Endothelial cell of umbilical vein (primary cell): ENCODE data around the gene CCT8. TPM values are rescaled to one million over a fixed set of nuclear protein-coding genes. Genes with fewer than 3 reads are reported as not detected.

ENCODE experiments used
- BruUV-seq: library from RNA; stranded (reverse); fragments of 400-500 nt; replicated peaks from 2 replicates; lab custom pipeline; 2021; lab: Mats Ljungman, UMichigan
- CTCF ChIA-PET: fragments of 300-600, 350-600 bp; sonication (Branson Sonifier 250); formaldehyde crosslinking; loops from one replicate; lab custom pipeline; 2021; ENCODE audit warnings: antibody characterized with exemption, inconsistent platforms; lab: Charles Lee
- POLR2A ChIA-PET: fragments of 300-600, 350-600 bp; sonication (Branson Sonifier 250); formaldehyde crosslinking; loops from one replicate; lab custom pipeline; 2021; ENCODE audit warnings: antibody characterized with exemption, inconsistent platforms; lab: Charles Lee
- DNase-seq: peaks from one replicate; pipeline ENCODE4 v3.0.0-alpha.2; 2011; ENCODE audit warnings: low read depth, low spot score
- FAIRE-seq: peaks from 2 replicates; lab custom pipeline; 2011; peaks lifted over from hg19 to GRCh38; lab: Jason Lieb, UNC
- H2AFZ ChIP-seq: 2 replicates; pipeline ENCODE4 v1.6.0; 2012; ENCODE audit warnings: low read depth, low read length, control low read depth, inconsistent platforms
- H3K27ac ChIP-seq: 2 replicates; pipeline ENCODE4 v1.5.1; 2011; ENCODE audit warnings: low read depth, mild to moderate bottlenecking, control low read depth, low read length, moderate library complexity; ENCODE audit not compliant: insufficient read depth
- H3K27me3 ChIP-seq, 2 experiments: 2 replicates each; pipeline versions ENCODE4 v1.6.0 to v1.6.1; 2011; ENCODE audit warnings: low read length in 2 of 2, mixed read lengths in 1 of 2; ENCODE audit not compliant: control insufficient read depth in 2 of 2, insufficient read depth in 2 of 2
- H3K36me3 ChIP-seq, 2 experiments: 2 replicates in 1 of 2; 3 replicates in 1 of 2; pipeline ENCODE4 v1.5.1; 2011; ENCODE audit warnings: low read length in 2 of 2, mild to moderate bottlenecking in 1 of 2, moderate library complexity in 1 of 2; ENCODE audit not compliant: control insufficient read depth in 2 of 2, insufficient read depth in 2 of 2; ENCODE audit errors: extremely low read depth in 1 of 2
- H3K4me1 ChIP-seq: 3 replicates; pipeline ENCODE4 v1.5.1; 2011; ENCODE audit warnings: mild to moderate bottlenecking, low read length; ENCODE audit not compliant: control insufficient read depth, insufficient read depth; ENCODE audit errors: extremely low read depth
- H3K4me2 ChIP-seq: 2 replicates; pipeline ENCODE4 v1.6.1; 2011; ENCODE audit warnings: low read length, control low read depth, mixed read lengths; ENCODE audit not compliant: insufficient read depth
- H3K4me3 ChIP-seq, 3 experiments: fragments of 200-600 bp in 1 of 3; sonication (generic), shearing (Covaris generic) in 1 of 3; replicated peaks in 1 of 3; 2 replicates each; pipeline ENCODE4 v1.5.1; 2011 to 2016; ENCODE audit warnings: control low read depth in 3 of 3, low read length in 3 of 3, mild to moderate bottlenecking in 2 of 3, inconsistent platforms in 1 of 3, low read depth in 1 of 3, moderate library complexity in 1 of 3; ENCODE audit not compliant: insufficient read depth in 1 of 3
- H3K79me2 ChIP-seq: 2 replicates; pipeline ENCODE4 v1.6.0; 2012; ENCODE audit warnings: low read length, inconsistent platforms; ENCODE audit not compliant: control insufficient read depth, insufficient read depth
- H3K9ac ChIP-seq: replicated peaks from 2 replicates; pipeline ENCODE3; 2011; ENCODE audit warnings: low read length, control low read depth; ENCODE audit not compliant: insufficient read depth; ENCODE audit errors: extremely low read depth
- H3K9me1 ChIP-seq: replicated peaks from 3 replicates; pipeline ENCODE4 v1.6.0; 2011; ENCODE audit warnings: mild to moderate bottlenecking, low read length; ENCODE audit not compliant: control insufficient read depth, insufficient read depth; ENCODE audit errors: extremely low read depth
- H3K9me3 ChIP-seq: replicated peaks from 2 replicates; pipeline ENCODE4 v1.5.1; 2012; ENCODE audit warnings: low read length, inconsistent platforms; ENCODE audit not compliant: control insufficient read depth, insufficient read depth
- H4K20me1 ChIP-seq: replicated peaks from 2 replicates; pipeline ENCODE3; 2011; ENCODE audit warnings: mild to moderate bottlenecking, low read length; ENCODE audit not compliant: control insufficient read depth, insufficient read depth; ENCODE audit errors: extremely low read depth
- EZH2 ChIP-seq: IDR thresholded peaks from 2 replicates; pipeline ENCODE4 v1.6.1; 2012; ENCODE audit warnings: borderline replicate concordance, low read depth, mild to moderate bottlenecking, moderate library complexity, low read length, inconsistent platforms; ENCODE audit not compliant: severe bottlenecking
- FOS ChIP-seq: IDR thresholded peaks from 2 replicates; pipeline ENCODE4 v1.6.1; 2011; ENCODE audit warnings: mild to moderate bottlenecking, low read length, moderate library complexity, borderline replicate concordance; ENCODE audit not compliant: insufficient read depth
- GATA2 ChIP-seq: IDR thresholded peaks from 2 replicates; pipeline ENCODE4 v1.7.0; 2011; ENCODE audit warnings: low read depth, mild to moderate bottlenecking, moderate library complexity, mixed read lengths, low read length; ENCODE audit not compliant: insufficient read length, insufficient read depth
- JUN ChIP-seq: IDR thresholded peaks from 2 replicates; pipeline ENCODE4 v1.6.1; 2011; ENCODE audit warnings: borderline replicate concordance, low read depth; ENCODE audit not compliant: insufficient read length, insufficient read depth
- MYC ChIP-seq: IDR thresholded peaks from one replicate; pipeline ENCODE4 v1.6.1; 2011; ENCODE audit warnings: mild to moderate bottlenecking, low read depth, low read length
- POLR2A ChIP-seq: IDR thresholded peaks from 2 replicates; pipeline ENCODE4 v1.6.1; 2012; ENCODE audit warnings: low read depth, mild to moderate bottlenecking, control low read depth, low read length
- POLR2AphosphoS5 ChIP-seq: IDR thresholded peaks from 2 replicates; pipeline ENCODE4 v1.6.1; 2012; ENCODE audit warnings: low read depth, mild to moderate bottlenecking, control low read depth, low read length, moderate library complexity; ENCODE audit not compliant: insufficient read depth
- dilution Hi-C: fragments of 300-500 bp; cut with MboI; formaldehyde crosslinking; loops from one replicate; pipeline ENCODE4 v1.15.0; 2019; ENCODE audit warnings: low sequenced_read_pairs; ENCODE audit not compliant: extremely low pct_ligation_motif_present
- intact Hi-C: fragments of 100-400 bp; cut with micrococcal nuclease; formaldehyde crosslinking; loops from one replicate; pipeline ENCODE4 v1.10.0; 2022
- polyA plus RNA-seq, 4 experiments: library from polyadenylated mRNA; depleted of rRNA in 3 of 4; stranded (reverse) in 3 of 4; unstranded in 1 of 4; fragments of >200 nt; gene quantifications; 2 replicates each; pipeline versions ENCODE4 v1.2.1 to v1.2.3, GENCODE V29; 2011 to 2012; ENCODE audit warnings: missing spikeins in 1 of 4
- total RNA-seq: library from RNA; stranded (reverse); gene quantifications from 2 replicates; pipeline ENCODE4 v1.2.3, GENCODE V29; 2021
- TF ChIP-seq, protein P1 (sequence below), 2 donors: IDR thresholded peaks; 1 replicate in 1 of 2; 2 replicates in 1 of 2; pipeline ENCODE4 v1.5.1; 2011; ENCODE audit warnings: low read length in 2 of 2, mild to moderate bottlenecking in 2 of 2, moderate library complexity in 2 of 2, control low read depth in 1 of 2, inconsistent platforms in 1 of 2, low read depth in 1 of 2; ENCODE audit not compliant: insufficient read depth in 1 of 2; ENCODE audit errors: extremely low read depth in 1 of 2
- TF ChIP-seq, protein P2 (sequence below): IDR thresholded peaks from 2 replicates; pipeline ENCODE4 v1.6.1; 2011; ENCODE audit not compliant: insufficient read depth, insufficient read length

CCT8 gene
- total and polyA plus RNA-seq, 2 donors (not counting 3 experiments of a cell fraction or from before 2014, with no cell fraction given): 102 to 212 TPM

DNA sequence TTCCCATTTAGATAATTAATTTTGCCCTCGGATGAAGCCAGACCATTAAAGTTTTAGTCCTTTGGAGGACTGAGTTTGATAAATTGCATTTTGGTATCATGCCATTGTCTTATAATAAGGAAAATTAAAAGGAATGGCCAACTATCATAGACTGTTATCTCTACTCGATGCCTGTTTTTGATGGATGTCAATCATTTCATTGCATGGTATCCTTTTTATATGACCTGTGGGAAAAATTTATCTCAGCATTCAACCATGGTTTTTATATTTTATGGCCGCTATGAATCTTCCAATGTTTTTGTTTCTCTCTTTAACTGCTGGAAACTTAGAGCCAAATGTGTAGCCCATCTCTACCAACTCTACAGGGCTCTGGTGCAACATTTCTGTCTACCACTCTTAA lies 9.9 kb upstream of the CCT8 start:
- Histone ChIP-seq H3K27ac (no peak overlapping the region), H3K9me3 (no peaks in the 10 kb centered on the region), H3K27me3 (no peaks in the 10 kb centered on the region), H3K4me3 (no peak overlapping the region), H2AFZ (no peak overlapping the region), H3K9ac (no peak overlapping the region), H3K4me2 (no peak overlapping the region), H3K36me3 (peaks cover 0 to 2% of the 10 kb centered on the region in 2 experiments), H4K20me1 (no peaks in the 10 kb centered on the region), H3K4me1 (peaks cover 15% of the 10 kb centered on the region), H3K9me1 (no peaks in the 10 kb centered on the region), H3K79me2 (no peaks in the 10 kb centered on the region)
- FAIRE-seq: no peak
- POLR2A ChIA-PET: no interaction called here
- BruUV-seq: no TSS peak
- DNase-seq: no peak
- intact Hi-C loops: no loop called here
- TF ChIP-seq, protein P1, sequence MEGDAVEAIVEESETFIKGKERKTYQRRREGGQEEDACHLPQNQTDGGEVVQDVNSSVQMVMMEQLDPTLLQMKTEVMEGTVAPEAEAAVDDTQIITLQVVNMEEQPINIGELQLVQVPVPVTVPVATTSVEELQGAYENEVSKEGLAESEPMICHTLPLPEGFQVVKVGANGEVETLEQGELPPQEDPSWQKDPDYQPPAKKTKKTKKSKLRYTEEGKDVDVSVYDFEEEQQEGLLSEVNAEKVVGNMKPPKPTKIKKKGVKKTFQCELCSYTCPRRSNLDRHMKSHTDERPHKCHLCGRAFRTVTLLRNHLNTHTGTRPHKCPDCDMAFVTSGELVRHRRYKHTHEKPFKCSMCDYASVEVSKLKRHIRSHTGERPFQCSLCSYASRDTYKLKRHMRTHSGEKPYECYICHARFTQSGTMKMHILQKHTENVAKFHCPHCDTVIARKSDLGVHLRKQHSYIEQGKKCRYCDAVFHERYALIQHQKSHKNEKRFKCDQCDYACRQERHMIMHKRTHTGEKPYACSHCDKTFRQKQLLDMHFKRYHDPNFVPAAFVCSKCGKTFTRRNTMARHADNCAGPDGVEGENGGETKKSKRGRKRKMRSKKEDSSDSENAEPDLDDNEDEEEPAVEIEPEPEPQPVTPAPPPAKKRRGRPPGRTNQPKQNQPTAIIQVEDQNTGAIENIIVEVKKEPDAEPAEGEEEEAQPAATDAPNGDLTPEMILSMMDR (IDR thresholded peaks at IDR 0.05; ENCODE audit: extremely low read depth in 1 of 2, insufficient read depth in 1 of 2, low read depth in 1 of 2, low read length in 2 of 2): no peak
- no peak for TF ChIP-seq GATA2
- TF ChIP-seq, protein P2, sequence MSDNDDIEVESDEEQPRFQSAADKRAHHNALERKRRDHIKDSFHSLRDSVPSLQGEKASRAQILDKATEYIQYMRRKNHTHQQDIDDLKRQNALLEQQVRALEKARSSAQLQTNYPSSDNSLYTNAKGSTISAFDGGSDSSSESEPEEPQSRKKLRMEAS: no peak
- TF ChIP-seq JUN: no peak
- no peak for TF ChIP-seq MYC
- TF ChIP-seq POLR2AphosphoS5: no peak
- no peak for TF ChIP-seq EZH2
- TF ChIP-seq POLR2A: no peak
- no peak for TF ChIP-seq FOS
- CTCF ChIA-PET: no interaction called here
- dilution Hi-C loops: no loop called here
